HepG2 (cell line): ENCODE data around the gene DDX1. TPM values are rescaled to one million over a fixed set of nuclear protein-coding genes. Genes with fewer than 3 reads are reported as not detected.
A peak's percentile ranks its signal among the peaks of the same experiment; 100 is the strongest.

Experiments used
- CAMTA2 ChIP-seq: sonication (generic); formaldehyde crosslinking; IDR thresholded peaks from 2 replicates; pipeline ENCODE4 v1.4.0; 2020; ENCODE audit warnings: mild to moderate bottlenecking, missing genetic modification reagents, borderline replicate concordance
- CC2D1A ChIP-seq: sonication (generic); formaldehyde crosslinking; IDR thresholded peaks from 2 replicates; pipeline ENCODE4 v1.8.1; 2023; ENCODE audit warnings: mild to moderate bottlenecking, missing genetic modification reagents
- EHMT2 ChIP-seq: fragments of 200-600 bp; sonication (generic); IDR thresholded peaks from 2 replicates; pipeline ENCODE4 v1.7.0; 2017; ENCODE audit warnings: antibody characterized with exemption, low read depth, low read length, borderline replicate concordance
- FOSL2 ChIP-seq: sonication (generic); formaldehyde crosslinking; IDR thresholded peaks from 2 replicates; pipeline ENCODE4 v1.4.0; 2020; ENCODE audit warnings: missing genetic modification reagents
- JUND ChIP-seq: sonication (generic); formaldehyde crosslinking; IDR thresholded peaks from 2 replicates; pipeline ENCODE4 v1.8.0; 2022; ENCODE audit warnings: mild to moderate bottlenecking, missing genetic modification reagents
- MED1 ChIP-seq: sonication (generic); formaldehyde crosslinking; IDR thresholded peaks from 2 replicates; pipeline ENCODE4 v1.4.0; 2020; ENCODE audit warnings: missing genetic modification reagents
- NCOA5 ChIP-seq: sonication (generic); formaldehyde crosslinking; IDR thresholded peaks from 2 replicates; pipeline ENCODE4 v1.4.0; 2020; ENCODE audit warnings: missing genetic modification reagents
- NFATC3 ChIP-seq: sonication (generic); formaldehyde crosslinking; IDR thresholded peaks from 2 replicates; pipeline ENCODE4 v1.5.1; 2020; ENCODE audit warnings: mild to moderate bottlenecking, missing genetic modification reagents
- NR2F6 ChIP-seq, 2 experiments: IDR thresholded peaks; 2 replicates each; pipeline ENCODE4 v1.6.1; 2016; ENCODE audit warnings: antibody characterized with exemption in 1 of 2, mild to moderate bottlenecking in 1 of 2
- PAWR ChIP-seq: sonication (generic); formaldehyde crosslinking; IDR thresholded peaks from 2 replicates; pipeline ENCODE4 v1.4.0; 2020; ENCODE audit warnings: missing genetic modification reagents, mild to moderate bottlenecking, borderline replicate concordance
- PCBP1 ChIP-seq: fragments of 200-400 bp; formaldehyde crosslinking; IDR thresholded peaks from 2 replicates; pipeline ENCODE4 v1.6.1; 2017; ENCODE audit warnings: mild to moderate bottlenecking, low read depth, low read length, borderline replicate concordance
- PRDM10 ChIP-seq: sonication (generic); formaldehyde crosslinking; IDR thresholded peaks from 2 replicates; pipeline ENCODE4 v1.4.0; 2020; ENCODE audit warnings: low read depth, missing genetic modification reagents
- SP140L ChIP-seq: sonication (generic); formaldehyde crosslinking; IDR thresholded peaks from 2 replicates; pipeline ENCODE4 v1.4.0; 2020; ENCODE audit warnings: missing genetic modification reagents, borderline replicate concordance
- TFDP2 ChIP-seq: sonication (generic); formaldehyde crosslinking; IDR thresholded peaks from 2 replicates; pipeline ENCODE4 v1.4.0; 2020; ENCODE audit warnings: missing genetic modification reagents
- YEATS4 ChIP-seq: sonication (generic); formaldehyde crosslinking; IDR thresholded peaks from 2 replicates; pipeline ENCODE4 v1.4.0; 2020; ENCODE audit warnings: missing genetic modification reagents, borderline replicate concordance
- ZFP90 ChIP-seq: sonication (generic); formaldehyde crosslinking; IDR thresholded peaks from 2 replicates; pipeline ENCODE4 v1.8.0; 2022; ENCODE audit warnings: missing genetic modification reagents, mild to moderate bottlenecking, inconsistent platforms, borderline replicate concordance
- ZKSCAN1 ChIP-seq: fragments of 150-350 bp; IDR thresholded peaks from 2 replicates; pipeline ENCODE4 v1.6.1; 2014; ENCODE audit warnings: low read length
- ZNF263 ChIP-seq: sonication (generic); formaldehyde crosslinking; IDR thresholded peaks from 2 replicates; pipeline ENCODE4 v1.4.0; 2020; ENCODE audit warnings: missing genetic modification reagents
- ZNF354B ChIP-seq: sonication (generic); formaldehyde crosslinking; IDR thresholded peaks from 2 replicates; pipeline ENCODE4 v1.8.0; 2022; ENCODE audit warnings: mild to moderate bottlenecking, missing genetic modification reagents
- ZNF414 ChIP-seq: sonication (generic); formaldehyde crosslinking; IDR thresholded peaks from 2 replicates; pipeline ENCODE4 v1.5.0; 2020; ENCODE audit warnings: missing genetic modification reagents
- ZNF607 ChIP-seq: sonication (generic); formaldehyde crosslinking; IDR thresholded peaks from 2 replicates; pipeline ENCODE4 v1.5.1; 2020; ENCODE audit warnings: missing genetic modification reagents, mild to moderate bottlenecking, borderline replicate concordance
- ZNF652 ChIP-seq: IDR thresholded peaks from 2 replicates; pipeline ENCODE4 v1.6.1; 2016; ENCODE audit warnings: low read depth, borderline replicate concordance
- ZNF710 ChIP-seq: sonication (generic); formaldehyde crosslinking; IDR thresholded peaks from 2 replicates; pipeline ENCODE4 v1.5.0; 2020; ENCODE audit warnings: mild to moderate bottlenecking, missing genetic modification reagents, borderline replicate concordance
- polyA plus RNA-seq, 8 experiments: library from polyadenylated mRNA; depleted of rRNA in 3 of 8; stranded (reverse) in 7 of 8; unstranded in 1 of 8; fragments of >200 nt; fragmentation: Illumina TruSeq in 4 of 8; extraction: Trizol in 4 of 8; gene quantifications; 2 replicates each; pipeline versions ENCODE4 v1.2.1 to v1.2.3, GENCODE V29; 2011 to 2016; ENCODE audit warnings: low read depth in 4 of 8, missing spikeins in 1 of 8, mixed read lengths in 1 of 8; ENCODE audit not compliant: insufficient read depth in 1 of 8
- total RNA-seq, 5 experiments: library from RNA; depleted of rRNA; stranded (reverse); fragments of >200 nt; fragmentation: Illumina TruSeq; extraction: Trizol; gene quantifications; 2 replicates each; pipeline ENCODE4 v1.2.3, GENCODE V29; 2016; ENCODE audit warnings: low read depth in 1 of 5

The DDX1 gene
- total and polyA plus RNA-seq, 2 of the 13 experiments (the other 11 are each of a cell fraction or from before 2014, with no cell fraction given) = 81.6 to 130 TPM

- TF ChIP-seq ZNF710 (CRISPR knock-in tag) = peak; percentile 98
- peak; percentile 61; the same call in 1 of the 2 replicates for TF ChIP-seq ZNF652 (CRISPR knock-in tag)
- peak; percentile 100 for TF ChIP-seq YEATS4
- TF ChIP-seq ZNF607 (CRISPR knock-in tag) = peak; percentile 97
- TF ChIP-seq PAWR (CRISPR knock-in tag) = 0 out of 2 replicates have a peak, but pooled peaks have one; percentile 89
- peak; percentile 79; the same call in 1 of the 2 replicates for TF ChIP-seq EHMT2
- peak; percentile 99 for TF ChIP-seq ZNF414
- peak; percentile 90 for TF ChIP-seq JUND
- TF ChIP-seq ZFP90 = peak; percentile 99
- peak; percentile 95 for TF ChIP-seq TFDP2 (CRISPR knock-in tag)
- peak; percentile 63 for TF ChIP-seq ZNF263 (CRISPR knock-in tag)
- TF ChIP-seq NR2F6 (IDR thresholded peaks at IDR 0.05) = no peak
- peak; percentile 81 for TF ChIP-seq NR2F6 (CRISPR knock-in tag; IDR thresholded peaks at IDR 0.05)
- TF ChIP-seq FOSL2 (CRISPR knock-in tag) = peak; percentile 76
- TF ChIP-seq CC2D1A = peak; percentile 70; the same call in 1 of the 2 replicates
- peak; percentile 97 for TF ChIP-seq NFATC3 (CRISPR knock-in tag)
- no peak for TF ChIP-seq ZNF354B
- TF ChIP-seq CAMTA2 = peak; percentile 99
- TF ChIP-seq NCOA5 (CRISPR knock-in tag) = no peak
- TF ChIP-seq ZKSCAN1 = no peak
- TF ChIP-seq PCBP1 = peak; percentile 88
- peak; percentile 95 for TF ChIP-seq MED1 (CRISPR knock-in tag)
- peak; percentile 98 for TF ChIP-seq SP140L (CRISPR knock-in tag)
- peak; percentile 89 for TF ChIP-seq PRDM10 (CRISPR knock-in tag)
Observed at GRCh38 chr2:15591692-15592463, at the start of gene DDX1 (continued).
